Glomerular endothelial cell (primary cell): ENCODE data around the gene GALNT9. TPM values are rescaled to one million over a fixed set of nuclear protein-coding genes. Genes with fewer than 3 reads are reported as not detected.

Experiments
- DNase-seq: peaks from one replicate; pipeline ENCODE4 v3.0.0-alpha.2; 2011; ENCODE audit warnings: low read depth, low spot score; ENCODE audit errors: extremely low read depth
- total RNA-seq: library from RNA; depleted of rRNA; stranded (reverse); fragments of >200 nt; gene quantifications from 2 replicates; pipeline ENCODE4 v1.2.3, GENCODE V29; 2015

The GALNT9 gene
- total RNA-seq, 1 donor from 2014 or later: 0.35 TPM

GRCh38 chr12:132282031-132282949 lies 47.1 kb downstream of the GALNT9 start:
- no peak for DNase-seq

- no peak for DNase-seq
These were observed 48.4 kb downstream of the GALNT9 start for GRCh38 chr12:132281038-132281437.

GRCh38 chr12:132280406-132280805 lies 49.0 kb downstream of the GALNT9 start:
- no peak for DNase-seq

- no peak for DNase-seq
These were observed 49.5 kb downstream of the GALNT9 start for GRCh38 chr12:132279930-132280329.

GRCh38 chr12:132279184-132279889 lies 50.1 kb downstream of the GALNT9 start:
- DNase-seq: no peak

GRCh38 chr12:132278401-132279183 lies 50.8 kb downstream of the GALNT9 start:
- DNase-seq: no peak

- DNase-seq: no peak
These were observed 51.4 kb downstream of the GALNT9 start for GRCh38 chr12:132277949-132278348.

GRCh38 chr12:132277374-132277941 lies 51.9 kb downstream of the GALNT9 start:
- no peak for DNase-seq

GRCh38 chr12:132276827-132277373 lies 52.5 kb downstream of the GALNT9 start:
- no peak for DNase-seq

GRCh38 chr12:132276066-132276826 lies 53.1 kb downstream of the GALNT9 start:
- DNase-seq: no peak

GRCh38 chr12:132275631-132276030 lies 53.8 kb downstream of the GALNT9 start:
- DNase-seq: no peak

- DNase-seq: no peak
These were observed 54.3 kb downstream of the GALNT9 start for GRCh38 chr12:132275110-132275531.

- DNase-seq: no peak
These were observed 55.4 kb downstream of the GALNT9 start for GRCh38 chr12:132273992-132274334.

GRCh38 chr12:132272711-132273110 lies 56.7 kb downstream of the GALNT9 start:
- no peak for DNase-seq

GRCh38 chr12:132271755-132272092 lies 57.7 kb downstream of the GALNT9 start:
- no peak for DNase-seq

GRCh38 chr12:132270969-132271754 lies 58.2 kb downstream of the GALNT9 start:
- no peak for DNase-seq

- no peak for DNase-seq
These were observed 58.9 kb downstream of the GALNT9 start for GRCh38 chr12:132270516-132270915.

- no peak for DNase-seq
These were observed 60.0 kb downstream of the GALNT9 start for GRCh38 chr12:132269271-132269968.

GRCh38 chr12:132268674-132269073 lies 60.7 kb downstream of the GALNT9 start:
- no peak for DNase-seq
